Left kidney (tissue), 8 donors: ENCODE measurements around the gene OR3A3. TPM values are rescaled to one million over a fixed set of nuclear protein-coding genes. Genes with fewer than 3 reads are reported as not detected.
A peak's percentile ranks its signal among the peaks of the same experiment; 100 is the strongest.
"Not testable (repeated sequence)": the region's sequence is repeated elsewhere in the genome, so short reads cannot be mapped to it uniquely, and the experiment has no call there.

ENCODE experiments used
- DNase-seq: peaks from one replicate; pipeline ENCODE4 v3.0.0-alpha.2; 2013
- long read RNA-seq, 8 donors: transcript quantifications; one replicate each; lab custom pipeline, GENCODE V29; 2026
- polyA plus RNA-seq: library from polyadenylated mRNA; unstranded; fragments of 120-200 nt; gene quantifications from one replicate; pipeline ENCODE4 v1.2.1, GENCODE V29; 2013; ENCODE audit not compliant: insufficient read length

Gene OR3A3
- polyA plus RNA-seq = 0.10 TPM
- long read RNA-seq, donor 1 = 0 reads
- long read RNA-seq, donor 2 = 0 reads
- long read RNA-seq, donor 3 = 0 reads
- long read RNA-seq, donor 4 = 0 reads
- long read RNA-seq, donor 5 = 0 reads
- long read RNA-seq, donor 6 = 0 reads
- long read RNA-seq, donor 7 = 0 reads
- long read RNA-seq, donor 8 = 0 reads

DNA sequence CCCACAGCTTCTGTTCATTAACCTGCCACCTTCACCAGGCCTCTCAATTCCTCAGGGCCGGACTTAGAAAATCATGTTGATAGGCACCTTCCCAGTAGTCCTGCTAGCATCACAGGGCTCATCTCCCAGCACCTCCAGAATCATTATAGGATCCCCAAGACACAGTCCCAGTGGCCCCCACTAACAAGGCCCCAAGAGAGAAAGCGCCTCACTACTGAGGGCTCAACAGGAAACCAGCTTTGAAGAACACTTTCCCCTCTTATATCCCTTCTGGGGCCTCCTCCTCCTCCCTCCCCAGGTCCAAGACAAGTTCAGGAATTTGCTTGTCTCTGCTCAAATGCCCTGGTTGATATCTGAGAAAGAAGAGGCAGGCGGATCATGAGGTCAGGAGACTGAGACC, at the start of gene OR3A3:
Gene OR3A3, plus strand, starts transcription at position 301 of the 400 bp plus-strand sequence.
- DNase-seq = no peak

GRCh38 chr17:3371167-3371566, 40.0 kb upstream of the OR3A3 start:
- not testable (repeated sequence) for DNase-seq

GRCh38 chr17:3378321-3378720, 32.8 kb upstream of the OR3A3 start:
- no peak for DNase-seq

DNA sequence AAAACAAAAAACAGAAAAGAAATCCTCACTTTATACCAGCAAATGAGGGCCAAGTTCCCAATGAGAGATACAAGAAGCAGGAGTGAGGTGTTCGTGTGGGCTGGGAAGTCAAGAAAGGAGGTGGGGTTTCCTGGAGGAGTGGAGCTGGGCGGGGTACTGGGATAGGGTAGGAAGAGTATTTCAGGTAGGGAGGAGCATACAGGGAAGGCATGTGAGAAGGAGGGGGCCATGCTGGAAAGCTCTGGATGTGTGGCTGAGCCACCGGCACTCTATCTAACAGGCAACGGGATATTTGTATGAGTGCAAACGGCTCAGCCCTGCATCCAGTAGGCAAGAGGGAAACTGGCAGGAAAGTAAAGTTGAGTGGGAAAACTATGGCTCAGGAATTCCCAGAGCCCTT, 29.2 kb upstream of the OR3A3 start:
- DNase-seq = no peak

DNA sequence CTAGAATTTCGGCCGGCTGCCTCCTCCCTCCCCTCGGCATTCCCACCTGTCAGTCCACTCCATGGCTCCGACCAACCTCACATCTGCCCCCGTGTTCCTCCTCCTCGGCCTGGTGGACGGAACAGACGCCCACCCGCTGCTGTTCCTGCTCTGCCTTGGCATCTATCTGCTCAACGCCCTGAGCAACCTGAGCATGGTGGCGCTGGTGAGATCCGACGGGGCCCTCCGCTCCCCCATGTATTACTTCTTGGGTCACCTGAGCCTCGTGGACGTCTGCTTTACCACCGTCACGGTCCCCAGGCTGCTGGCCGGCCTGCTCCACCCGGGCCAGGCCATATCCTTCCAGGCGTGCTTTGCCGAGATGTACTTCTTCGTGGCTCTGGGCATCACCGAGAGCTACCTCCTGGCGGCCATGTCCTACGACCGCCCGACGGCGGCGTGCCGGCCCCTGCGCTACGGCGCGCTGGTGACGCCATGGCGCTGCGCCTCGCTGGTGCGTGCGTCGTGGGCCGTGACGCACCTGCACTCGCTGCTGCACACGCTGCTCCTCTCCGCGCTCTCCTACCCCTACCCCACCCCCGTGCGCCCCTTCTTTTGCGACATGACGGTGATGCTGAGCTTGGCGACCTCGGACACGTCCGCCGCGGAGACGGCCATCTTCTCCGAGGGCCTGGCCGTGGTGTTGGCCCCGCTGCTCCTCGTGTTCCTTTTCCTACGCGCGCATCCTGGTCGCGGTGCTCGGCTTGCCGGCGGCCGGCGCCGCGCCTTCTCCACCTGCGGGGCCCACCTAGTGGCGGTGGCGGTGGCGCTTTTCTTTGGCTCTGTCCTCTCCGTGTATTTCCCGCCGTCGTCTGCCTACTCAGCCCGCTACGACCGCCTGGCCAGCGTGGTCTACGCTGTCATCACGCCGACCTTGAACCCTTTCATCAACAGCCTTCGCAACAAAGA, 25.0 kb upstream of the OR3A3 start, which contains the start of gene OR3A2:
Gene OR3A2, minus strand, starts transcription at position 440 of the 948 bp plus-strand sequence.
- DNase-seq = no peak

- DNase-seq = no peak
Measured at GRCh38 chr17:3389791-3390190, 21.4 kb upstream of the OR3A3 start.

DNA sequence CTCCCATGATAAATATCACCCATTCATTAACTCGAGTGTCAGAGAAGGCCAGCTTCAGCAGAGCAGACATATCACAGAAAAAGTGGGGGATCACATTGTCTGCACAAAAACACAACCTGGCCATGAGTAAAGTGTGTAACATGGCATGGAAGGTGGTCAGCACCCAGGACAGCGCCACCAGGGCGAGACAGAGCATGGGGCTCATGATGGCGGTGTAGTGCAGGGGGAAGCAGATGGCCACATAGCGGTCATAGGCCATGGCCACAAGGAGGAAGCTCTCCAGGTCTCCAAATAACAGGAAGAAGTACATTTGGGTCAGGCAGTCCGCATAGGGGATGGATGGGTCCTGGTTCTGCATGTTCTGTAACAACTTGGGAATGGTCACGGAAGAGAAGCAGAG, 13.4 kb upstream of the OR3A3 start:
- DNase-seq = peak; percentile 4

DNA sequence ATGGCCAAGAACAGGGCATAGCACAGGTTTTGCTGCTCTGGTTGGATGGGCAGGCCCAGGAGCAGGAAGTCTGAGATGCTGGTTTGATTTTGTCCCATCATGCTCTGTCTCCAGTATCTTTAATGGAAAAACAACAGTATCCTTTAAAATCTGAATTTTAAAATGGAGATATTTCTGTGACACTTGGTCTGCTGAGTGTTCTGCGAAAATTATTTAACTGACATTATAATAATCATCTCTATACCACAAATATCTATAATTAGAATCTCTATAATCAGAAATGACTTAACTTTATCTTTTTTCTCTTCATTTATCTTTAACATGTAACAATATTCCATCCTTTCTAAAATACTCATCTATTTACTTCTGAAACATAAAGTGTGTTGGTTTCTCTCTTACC, 12.9 kb upstream of the OR3A3 start, which contains the start of gene OR1E1:
Gene OR1E1, minus strand, starts transcription at position 101 of the 400 bp plus-strand sequence. Its CDS starts 0 bp downstream, at position 101.
- no peak for DNase-seq

DNA sequence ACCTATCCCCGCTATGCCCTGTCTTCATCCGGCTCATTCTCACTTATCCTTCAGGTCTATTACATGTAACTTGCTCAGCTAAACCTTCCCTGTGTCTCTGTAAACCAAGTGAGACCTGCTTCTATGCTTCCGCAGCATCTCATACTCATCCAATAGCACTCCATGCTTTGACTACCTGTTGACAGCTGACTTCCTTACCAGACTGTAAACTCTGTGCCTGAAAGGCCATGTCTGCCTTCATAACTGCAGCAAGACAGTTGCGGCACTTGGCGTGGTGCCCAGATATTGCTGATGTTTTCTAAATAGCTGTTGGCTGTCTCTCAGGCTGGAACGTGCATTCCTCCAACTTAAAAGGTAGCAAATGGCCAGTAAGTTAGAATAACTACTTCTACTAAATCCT, 11.1 kb upstream of the OR3A3 start:
- no peak for DNase-seq

DNA sequence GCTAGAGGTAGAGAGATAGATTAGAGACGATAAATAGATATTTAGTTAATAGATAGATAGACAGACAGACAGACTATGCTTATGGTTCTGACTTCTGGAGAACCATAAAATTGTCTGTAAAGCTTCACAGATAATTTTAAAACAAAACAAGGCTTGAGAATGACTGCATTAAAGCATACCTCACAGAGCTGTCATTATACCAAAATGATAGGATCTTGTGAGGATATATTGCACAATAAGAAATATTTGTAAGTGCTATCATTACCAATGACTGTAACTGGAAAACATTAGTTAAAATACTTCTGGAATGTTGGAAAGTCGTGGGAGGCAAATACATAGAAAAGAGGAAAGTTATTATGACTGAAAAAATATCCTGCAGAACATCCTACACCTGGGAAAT, 9.4 kb upstream of the OR3A3 start:
- DNase-seq = no peak

DNA sequence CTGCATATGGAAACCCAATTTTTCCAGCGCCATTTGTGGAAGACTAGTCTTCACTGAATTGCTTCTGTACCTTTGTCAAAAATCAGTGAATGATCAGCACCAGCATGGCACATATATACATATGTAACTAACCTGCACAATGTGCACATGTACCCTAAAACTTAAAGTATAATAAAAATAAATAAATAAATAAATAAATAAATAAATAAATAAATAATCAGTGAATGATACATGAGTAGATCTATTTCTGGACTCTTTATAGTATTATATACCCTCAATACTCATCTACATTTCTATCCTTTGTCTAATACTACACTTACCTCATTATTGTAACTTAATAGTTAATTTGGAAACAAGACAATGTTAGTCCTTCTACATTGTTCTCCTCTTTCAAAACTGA, 7.3 kb upstream of the OR3A3 start:
- DNase-seq = not testable (repeated sequence)

GRCh38 chr17:3412216-3412615, 1.0 kb downstream of the OR3A3 start:
- not testable (repeated sequence) for DNase-seq

DNA sequence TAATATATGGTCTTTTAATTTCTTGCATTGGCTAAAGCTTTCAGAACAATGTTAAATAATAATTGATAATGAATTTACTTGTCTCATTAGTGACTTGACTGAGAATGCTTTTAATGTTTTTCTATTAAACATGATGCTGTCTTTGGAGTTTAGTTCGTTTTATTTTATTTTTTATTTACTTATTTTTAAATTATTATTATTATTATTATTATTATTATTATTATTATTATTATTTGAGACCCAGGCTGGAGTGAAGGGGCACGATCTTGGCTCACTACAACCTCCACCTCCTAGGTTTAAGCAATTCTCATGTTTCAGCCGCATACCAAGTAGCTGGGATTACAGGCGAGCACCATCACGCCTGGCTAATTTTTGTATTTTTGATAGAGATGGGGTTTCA, 4.4 kb downstream of the OR3A3 start:
- no peak for DNase-seq

DNA sequence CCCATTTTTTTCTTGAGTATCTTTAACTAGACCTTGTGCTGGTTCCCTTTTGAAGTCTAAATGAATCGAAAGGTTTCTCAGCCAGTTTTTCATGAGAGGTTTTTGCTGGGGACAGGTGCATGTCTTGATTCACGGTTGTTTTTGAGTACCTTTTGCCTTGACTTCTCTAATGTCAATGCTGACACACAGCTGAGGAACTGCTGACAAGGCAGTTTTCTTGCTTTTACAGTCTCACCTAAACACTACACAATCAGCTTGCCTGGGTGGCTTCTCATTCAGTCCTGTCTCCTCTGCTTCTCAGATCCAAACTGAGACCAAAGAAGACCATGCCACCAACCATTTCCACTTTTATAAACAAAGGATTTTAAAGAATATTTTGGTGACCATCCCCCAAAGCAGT, 7.1 kb downstream of the OR3A3 start:
- no peak for DNase-seq

DNA sequence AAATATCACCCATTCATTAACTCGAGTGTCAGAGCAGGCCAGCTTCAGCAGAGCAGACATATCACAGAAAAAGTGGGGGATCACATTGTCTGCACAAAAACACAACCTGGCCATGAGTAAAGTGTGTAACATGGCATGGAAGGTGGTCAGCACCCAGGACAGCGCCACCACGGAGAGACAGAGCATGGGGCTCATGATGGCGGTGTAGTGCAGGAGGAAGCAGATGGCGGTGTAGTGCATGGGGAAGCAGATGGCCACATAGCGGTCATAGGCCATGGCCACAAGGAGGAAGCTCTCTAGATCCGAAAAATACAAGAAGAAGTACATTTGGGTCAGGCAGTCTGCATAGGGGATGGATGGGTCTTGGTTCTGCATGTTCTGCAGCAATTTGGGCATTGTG, 22.0 kb downstream of the OR3A3 start:
- DNase-seq = not testable (repeated sequence)

DNA sequence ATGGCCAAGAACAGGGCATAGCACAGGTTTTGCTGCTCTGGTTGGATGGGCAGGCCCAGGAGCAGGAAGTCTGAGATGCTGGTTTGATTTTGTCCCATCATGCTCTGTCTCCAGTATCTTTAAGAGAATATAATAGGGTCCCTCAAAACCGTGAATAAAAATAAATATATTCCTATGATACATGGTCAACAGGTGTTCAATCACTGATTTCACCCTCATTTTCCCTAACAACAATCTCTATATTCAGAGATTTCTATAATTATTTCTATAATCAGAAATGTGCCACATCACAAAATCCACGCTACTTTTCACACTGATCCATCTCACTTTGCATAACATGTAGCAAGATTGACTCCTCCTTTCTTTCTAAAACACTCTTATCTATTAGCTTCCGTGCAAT, 22.6 kb downstream of the OR3A3 start, which contains the start of gene OR1E2:
Gene OR1E2, minus strand, starts transcription at position 101 of the 400 bp plus-strand sequence. Its CDS starts 0 bp downstream, at position 101.
- DNase-seq = no peak

DNA sequence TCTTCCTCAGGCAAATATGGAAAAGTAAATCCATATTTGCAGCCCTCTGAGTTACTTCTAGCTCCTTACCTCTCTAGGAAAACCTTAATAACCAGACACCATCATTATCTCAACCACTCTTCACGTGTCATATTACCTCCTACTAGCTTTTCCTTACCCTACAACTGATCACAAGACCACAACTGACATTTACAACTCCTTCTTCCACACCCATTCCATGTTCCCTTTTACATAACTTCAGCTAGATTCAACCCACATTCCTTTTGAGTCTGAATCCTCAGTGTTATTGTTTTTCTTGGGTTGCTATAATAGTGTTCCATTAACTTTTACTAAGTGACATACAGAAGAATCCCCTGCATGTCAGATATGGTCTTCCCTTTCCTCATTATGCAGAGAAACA, 27.2 kb downstream of the OR3A3 start:
- no peak for DNase-seq

DNA sequence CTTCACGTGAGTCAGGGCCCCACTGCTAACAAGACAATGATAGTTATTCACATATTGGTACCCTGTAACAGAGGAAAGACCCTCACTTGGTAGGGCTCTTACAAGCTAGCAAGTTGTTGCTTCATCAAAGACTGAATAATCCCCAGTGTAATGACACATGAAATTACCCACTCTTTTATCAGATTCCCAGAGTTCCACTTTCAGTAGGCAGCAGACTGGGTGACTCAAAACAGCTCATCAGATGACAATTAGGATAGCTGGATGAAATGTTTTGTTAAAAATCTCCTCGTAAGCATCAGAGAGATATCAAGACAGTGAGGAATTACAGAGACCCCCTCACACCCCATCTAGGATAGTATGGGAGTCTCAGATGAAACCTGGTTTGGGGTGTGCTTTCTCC, 29.3 kb downstream of the OR3A3 start:
- no peak for DNase-seq

GRCh38 chr17:3447625-3448024, 36.5 kb downstream of the OR3A3 start:
- no peak for DNase-seq

DNA sequence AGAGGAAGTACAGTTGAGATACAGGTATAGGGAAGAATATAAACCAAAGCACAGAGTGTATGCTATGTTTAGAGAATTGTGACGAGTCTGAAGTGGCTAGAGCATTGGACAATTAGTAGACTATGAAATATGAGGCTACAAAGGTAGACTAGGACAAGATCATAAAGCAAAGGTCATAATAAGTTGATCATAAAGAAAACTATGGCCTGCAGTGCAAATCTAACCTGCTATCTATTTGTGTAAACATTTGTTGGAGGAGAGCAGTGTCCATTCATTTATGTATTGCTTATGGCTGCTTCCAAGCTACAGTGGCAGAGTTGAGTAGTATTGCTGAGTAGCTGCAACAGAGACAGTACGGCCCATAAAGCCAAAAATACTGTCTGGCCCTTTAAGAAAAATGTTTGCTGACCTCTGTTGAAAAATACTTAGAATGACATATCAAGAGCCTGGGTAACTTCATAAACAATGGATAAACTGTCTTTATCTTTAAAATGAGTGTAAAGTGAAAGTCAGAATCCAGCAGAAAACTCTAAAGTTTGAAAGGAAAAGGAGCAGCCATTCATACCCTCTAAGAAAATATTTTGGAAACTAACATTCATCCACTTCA, 37.0 kb downstream of the OR3A3 start:
- DNase-seq = no peak

- not testable (repeated sequence) for DNase-seq
Measured at GRCh38 chr17:3466355-3466754, 55.2 kb downstream of the OR3A3 start.

DNA sequence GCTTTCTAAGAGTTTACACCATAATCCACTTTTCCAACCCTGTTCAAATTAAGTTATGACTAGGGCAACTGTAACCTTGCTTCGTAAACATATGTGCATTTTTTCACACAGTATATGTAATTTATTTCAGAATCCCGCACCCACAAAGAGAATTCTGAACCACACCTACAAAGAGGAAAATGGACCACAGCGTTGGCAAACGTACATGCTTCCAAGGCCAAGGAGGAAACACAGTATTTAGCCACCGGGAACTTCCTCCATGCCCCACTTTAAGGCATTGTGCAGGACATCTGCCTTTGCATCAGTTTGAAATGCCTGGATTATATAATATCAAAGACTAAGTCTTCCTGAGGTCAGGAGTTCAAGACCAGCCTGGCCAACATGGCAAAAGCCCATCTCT, 58.4 kb downstream of the OR3A3 start:
- no peak for DNase-seq

DNA sequence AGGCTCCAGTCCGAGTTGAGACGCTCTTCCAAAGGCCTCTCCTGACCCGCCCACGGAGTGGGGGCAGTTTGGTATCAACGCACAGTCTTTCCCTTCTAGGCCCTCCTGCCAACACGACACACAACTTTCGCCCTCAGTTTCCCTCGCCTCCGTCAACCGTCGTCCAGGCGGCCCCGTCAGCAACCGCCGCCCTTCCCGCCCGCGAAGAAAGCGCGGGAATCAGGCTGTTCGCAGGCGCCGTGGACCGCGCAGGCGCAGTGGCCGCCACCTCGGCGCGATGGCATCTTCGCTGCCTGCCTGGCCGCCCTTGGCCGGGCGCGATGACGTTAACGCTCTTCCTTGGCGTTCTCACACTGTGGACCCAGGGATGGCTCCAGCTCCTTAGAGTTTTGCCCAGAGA, 60.4 kb downstream of the OR3A3 start, which contains the start of gene SPATA22:
Gene SPATA22, minus strand, starts transcription at position 221 of the 400 bp plus-strand sequence. CDS start 2,494 bp downstream, outside the sequence.
- DNase-seq = no peak
